HG03280 (cell line): ENCODE results near the gene CYP4F2.
"Not testable (repeated sequence)": the region's sequence is repeated elsewhere in the genome, so short reads cannot be mapped to it uniquely, and the experiment has no call there.

Source experiments
- ATAC-seq: cut with Tn5 transposase; IDR thresholded peaks from one replicate; pipeline ENCODE4 v1.9.1; 2021; ENCODE audit warnings: mild to moderate bottlenecking, moderate library complexity; ENCODE audit not compliant: unreplicated experiment

Gene CYP4F2

DNA sequence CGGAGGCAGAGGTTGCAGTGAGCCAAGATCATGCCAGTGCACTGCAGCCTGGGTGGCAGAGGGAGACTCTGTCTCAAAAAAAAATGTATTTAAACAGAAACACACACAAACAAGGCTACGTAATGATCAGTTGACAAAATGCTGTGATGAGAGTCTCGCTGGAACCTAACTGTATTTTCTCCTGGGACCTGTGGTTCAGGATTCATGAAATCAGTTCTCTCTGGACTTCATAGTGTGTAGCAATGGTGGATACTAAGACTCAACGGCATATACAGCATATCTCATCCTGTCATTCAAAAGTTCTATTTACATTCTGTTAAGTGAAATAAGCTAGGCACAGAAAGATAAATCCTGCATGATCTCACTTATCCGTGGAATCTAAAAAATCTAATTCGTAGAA is 37.4 kb downstream of the CYP4F2 start:
- ATAC-seq, result no peak

DNA sequence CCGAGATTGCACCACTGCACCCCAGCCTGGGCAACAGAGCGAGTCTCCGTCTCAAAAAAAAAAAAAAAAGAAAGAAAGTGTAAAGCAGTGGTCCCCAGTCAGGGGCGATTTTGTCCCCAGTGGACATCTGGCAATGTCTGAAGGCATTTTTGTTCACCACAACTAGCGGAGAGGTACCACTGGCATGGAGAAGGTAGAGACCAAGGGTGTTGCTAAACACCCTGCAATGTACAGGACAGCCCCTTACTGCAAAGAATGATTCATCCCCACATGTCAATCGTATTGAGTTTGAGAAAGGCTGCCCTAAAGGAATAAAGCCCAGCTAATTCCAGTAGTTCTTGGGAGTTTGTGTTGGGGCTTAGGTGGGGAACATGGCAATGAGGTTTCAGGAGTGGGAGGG is 38.7 kb downstream of the CYP4F2 start:
- ATAC-seq, result no peak

DNA sequence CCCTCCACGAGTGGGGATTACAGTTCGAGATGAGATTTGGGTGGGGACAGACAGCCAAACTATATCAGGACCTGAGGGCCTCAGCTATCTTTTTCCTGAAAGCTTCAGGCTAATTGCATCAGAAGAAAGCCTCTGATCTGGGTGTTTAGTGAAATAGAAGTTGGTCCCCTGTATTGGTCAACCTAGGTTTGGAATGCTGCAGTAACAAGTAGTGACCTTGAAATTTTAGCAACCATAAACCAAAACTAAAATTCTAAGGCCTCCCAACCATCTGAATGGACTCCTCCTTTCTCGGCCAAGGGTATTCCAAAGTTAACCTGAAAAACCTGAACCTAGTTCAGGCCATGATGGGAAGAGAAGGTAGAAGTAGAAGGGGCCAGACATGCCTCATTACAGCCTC is 47.5 kb downstream of the CYP4F2 start:
- ATAC-seq, result no peak

DNA sequence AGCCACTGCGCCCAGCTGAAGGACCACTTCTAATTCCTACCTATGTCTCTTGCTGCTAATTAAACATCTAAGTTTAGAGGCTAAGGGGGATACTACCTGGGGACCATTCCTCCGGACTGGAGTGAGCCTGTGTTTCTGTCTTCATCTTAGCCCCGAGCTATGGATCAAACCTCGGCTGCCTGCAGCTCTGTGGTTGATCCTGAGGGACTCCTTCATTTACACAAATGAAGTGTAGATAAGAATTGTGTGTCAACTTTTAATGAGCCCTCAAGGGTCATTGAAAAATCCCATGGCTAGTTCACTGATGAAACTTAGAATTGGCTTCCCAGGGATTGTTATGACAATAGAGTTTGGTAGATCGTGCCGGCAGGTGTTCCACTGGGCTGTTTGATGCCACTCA is 51.0 kb downstream of the CYP4F2 start:
- ATAC-seq, result no peak

DNA sequence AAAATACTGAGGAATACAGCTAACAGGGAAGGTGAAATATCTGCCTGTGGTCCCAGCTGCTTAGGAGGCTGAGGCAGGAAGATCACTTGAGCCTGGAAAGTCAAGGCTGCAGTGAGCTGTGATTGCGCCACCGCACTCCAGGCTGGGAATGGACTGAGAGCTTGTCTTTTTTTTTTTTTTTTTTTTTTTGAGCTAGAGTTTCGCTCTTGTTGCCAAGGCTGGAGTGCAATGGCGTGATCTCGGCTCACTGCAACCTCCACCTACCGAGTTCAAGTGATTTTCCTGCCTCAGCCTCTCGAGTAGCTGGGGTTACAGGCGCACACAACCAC is 54.0 kb downstream of the CYP4F2 start:
- not testable (repeated sequence) for ATAC-seq

DNA sequence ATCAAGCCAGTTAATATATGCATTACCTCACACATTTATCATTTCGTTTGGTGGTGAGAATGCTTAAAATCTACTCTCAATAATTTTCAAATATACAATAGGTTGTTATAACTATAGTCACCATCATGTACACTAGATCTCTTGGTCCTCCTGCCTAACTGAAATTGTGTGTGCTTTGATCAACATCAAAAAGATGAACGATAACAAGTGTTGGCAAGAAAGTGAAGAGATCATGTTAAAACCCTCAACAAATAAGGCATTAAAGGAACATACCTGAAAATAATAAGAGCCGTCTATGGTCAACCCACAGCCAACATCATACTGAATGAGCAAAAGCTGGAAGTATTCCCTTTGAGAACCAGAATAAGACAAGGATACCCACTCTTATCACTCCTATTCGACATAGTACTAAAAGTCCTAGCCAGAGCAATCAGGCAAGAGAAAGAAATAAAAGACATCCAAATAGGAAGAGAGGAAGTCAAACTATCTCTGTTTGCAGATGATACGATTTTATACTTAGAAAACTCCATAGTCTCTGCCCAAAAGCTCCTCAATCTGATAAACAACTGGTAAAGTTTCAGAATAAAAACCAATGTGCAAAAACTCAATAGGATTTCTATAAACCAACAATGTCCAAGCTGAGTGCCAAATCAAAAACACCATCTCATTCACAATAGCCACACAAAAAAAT is 54.5 kb downstream of the CYP4F2 start:
- ATAC-seq, result no peak

DNA sequence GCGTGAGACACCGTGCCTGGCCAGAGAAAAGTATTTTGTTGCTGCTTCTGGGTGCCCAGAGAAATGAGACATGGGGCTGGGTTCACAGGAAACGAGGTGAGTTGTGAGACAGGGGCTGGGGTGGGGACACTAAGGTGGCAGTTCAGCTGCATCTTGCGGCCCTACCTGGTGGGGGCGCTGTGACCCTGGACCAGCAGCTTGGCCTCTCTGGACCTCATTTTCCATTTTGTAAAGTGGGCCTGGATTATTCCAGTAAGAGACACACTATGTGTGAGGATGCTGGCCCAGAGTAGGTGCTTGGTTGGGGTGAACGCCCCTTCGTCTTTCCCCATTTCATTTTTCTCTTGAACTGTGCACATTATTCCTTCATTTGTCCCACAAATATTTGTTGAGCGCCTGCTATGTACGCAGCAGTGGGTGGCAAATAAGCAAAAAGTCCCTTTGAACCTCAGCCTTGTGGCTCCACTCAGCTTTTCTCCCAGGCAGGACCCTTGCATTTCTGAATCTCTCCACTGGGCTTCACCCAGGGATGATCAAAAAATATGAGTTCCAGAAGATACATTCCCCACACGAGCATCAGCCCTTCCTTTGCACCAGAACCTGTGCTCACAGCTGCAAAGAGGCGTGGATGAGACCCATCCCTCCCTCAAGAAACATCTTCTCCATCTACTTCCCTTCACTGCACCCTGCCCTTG is 55.9 kb downstream of the CYP4F2 start:
- ATAC-seq, result no peak

DNA sequence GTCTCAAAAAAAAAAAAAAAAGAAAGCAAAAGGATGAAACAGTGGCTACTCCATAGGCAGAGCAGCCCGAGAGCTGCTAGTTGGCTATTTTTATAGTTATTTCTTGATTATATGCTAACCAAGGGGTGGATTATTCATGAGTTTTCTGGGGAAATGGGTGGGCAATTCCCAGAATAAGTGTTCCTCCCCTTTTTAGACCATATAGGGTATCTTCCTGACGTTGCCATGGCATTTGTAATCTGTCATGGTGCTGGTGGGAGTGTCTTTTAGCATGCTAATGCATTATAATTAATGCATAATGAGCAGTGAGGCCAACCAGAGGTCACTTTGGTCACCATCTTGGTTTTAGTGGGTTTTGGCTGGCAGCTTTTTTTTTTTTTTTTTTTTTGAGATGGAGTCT is 57.0 kb downstream of the CYP4F2 start:
- no peak for ATAC-seq

DNA sequence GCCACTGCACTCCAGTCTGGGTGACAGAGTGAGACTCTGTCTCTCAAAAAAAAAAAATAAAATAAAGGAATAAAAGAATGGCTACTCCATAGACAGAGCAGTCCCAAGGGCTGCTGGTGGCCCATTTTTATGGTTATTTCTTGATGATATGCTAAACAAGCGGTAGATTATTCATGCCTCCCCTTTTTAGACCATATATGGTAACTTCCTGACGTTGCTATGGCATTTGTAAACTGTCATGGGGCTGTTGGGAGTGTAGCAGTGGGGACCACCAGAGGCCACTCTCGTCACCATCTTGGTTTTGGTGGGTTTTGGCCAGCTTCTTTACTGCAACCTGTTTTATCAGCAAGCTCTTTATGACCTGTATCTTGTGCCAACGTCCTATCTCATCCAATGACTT is 58.0 kb downstream of the CYP4F2 start:
- ATAC-seq, result not testable (repeated sequence)

DNA sequence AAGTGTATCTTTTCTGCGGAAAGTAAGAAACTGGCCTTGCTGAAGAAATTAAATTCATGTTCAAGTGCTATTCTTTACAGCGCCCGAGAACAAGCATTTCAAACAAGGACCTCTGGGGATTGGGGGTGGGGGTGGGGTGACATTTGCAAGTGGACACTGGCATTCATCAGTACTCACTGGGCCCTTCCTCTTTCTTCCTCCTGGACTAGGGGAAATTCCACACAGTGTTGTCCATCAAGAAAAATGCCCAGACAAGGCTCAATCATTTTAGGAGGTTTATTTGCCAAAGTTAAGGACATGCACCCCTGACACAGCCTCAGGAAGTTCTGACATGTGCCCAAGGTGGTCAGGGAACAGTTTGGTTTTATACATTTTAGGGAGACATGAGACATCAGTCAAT is 59.5 kb downstream of the CYP4F2 start:
- no peak for ATAC-seq

DNA sequence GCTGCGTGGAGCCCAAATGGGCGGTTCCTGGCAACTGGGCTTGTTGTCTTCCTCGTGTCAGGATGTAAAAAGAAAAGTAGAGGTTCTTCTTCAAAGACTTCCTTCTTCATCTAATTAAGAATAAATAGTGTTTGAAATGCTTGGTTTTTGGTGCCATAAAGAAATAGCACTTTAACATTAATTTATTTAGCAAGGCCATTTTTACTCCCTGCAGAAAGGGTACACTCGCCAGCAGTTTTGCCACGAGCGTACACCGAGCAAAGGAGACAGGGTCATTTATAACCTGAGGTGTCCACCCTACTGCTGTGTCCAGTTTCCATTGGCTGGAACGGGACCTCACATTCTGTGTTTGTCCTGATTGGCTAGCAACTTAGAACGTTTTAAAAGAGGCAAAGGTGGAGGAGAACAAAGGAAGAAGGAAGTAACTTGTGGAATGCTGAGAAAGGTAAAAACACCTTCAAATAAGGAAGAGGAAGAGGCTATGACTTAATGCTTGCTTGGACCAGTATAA is 60.6 kb downstream of the CYP4F2 start:
- ATAC-seq, result no peak

DNA sequence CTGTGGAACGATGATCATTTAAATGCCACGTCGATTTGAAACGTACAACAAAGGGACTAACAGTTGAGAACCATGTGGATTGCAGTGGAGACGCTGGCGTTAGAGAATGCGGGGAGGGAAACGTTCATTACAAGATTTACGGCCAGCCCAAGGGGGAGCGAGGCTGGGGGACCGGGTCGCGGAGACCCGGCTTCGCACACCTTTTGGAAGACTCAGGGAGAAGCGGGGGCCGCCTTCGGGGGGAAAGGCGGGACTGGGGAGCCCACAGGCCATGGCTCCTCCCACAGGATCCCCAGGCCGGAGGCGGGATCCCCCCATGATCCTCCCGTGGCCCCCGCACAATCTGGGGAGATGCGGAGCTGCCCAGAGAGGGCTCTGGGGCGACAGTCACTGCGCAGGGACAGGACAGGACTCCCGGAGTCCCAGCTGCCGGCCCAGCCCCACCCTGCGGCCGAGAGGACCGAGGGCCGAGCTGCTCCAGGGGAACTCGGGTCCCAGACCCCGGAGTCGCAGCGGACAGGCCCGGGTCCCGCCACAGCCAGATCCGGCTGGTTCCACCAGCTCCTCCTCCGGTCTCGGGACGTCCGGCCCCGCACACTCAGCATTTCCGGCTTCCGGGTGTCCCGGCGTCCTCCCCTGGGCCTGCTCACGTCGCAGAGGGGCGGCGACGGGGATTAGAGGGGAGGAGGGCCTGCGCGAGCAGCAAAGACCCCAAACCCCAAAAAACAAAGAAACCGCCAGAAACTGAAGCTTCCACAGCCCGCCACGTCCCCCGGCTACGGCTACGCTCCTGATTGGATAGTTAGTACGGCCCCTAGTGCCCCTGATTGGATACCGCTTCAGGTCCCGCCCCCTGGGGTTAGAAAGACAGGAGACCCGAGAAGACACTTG is 61.3 kb downstream of the CYP4F2 start:
- peak; percentile 93 for ATAC-seq

DNA sequence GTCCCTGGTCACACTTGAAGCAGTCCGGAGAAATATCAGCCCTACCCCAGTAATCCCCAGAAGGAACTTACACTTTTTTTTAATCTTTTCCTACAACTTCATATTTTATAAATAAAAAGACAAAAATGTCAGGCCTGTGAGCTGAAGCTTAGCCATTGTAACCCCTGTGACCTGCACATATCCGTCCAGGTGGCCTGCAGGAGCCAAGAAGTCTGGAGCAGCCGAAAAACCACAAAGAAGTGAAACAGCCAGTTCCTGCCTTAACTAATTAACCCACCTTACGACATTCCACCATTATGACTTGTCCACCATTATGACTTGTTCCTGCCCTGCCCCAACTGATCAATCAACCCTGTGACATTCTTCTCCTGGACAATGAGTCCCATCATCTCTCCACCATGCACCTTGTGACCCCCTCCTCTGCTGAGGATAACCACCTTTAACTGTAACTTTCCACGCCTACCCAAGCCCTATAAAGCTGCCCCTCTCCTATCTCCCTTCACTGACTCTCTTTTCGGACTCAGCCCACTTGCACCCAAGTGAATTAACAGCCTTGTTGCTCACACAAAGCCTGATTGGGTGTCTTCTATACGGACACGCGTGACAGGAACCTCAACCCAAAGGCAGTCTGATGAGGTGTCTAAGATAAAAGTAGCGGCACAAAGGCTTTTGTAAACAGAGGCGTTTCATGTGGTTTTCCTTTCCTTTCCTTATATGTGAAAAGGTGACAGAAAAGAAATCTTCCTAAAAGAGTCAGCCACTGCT is 62.1 kb downstream of the CYP4F2 start:
- not testable (repeated sequence) for ATAC-seq

DNA sequence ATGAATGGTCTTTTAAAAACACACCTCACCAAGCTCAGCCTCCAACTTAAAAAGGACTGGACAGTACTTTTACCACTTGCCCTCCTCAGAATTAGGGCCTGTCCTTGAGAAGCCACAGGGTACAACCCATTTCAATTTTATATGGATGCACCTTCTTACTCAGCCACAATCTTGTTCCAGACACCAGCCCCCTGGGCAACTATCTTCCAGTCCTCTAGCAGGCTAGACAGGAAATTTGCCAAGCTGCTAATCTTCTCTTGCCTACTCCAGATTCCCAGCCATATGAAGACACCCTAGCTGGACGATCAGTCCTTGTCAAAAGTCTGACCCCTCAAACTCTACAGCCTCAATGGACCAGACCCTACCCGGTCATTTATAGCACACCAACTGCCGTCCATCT is 63.6 kb downstream of the CYP4F2 start:
- ATAC-seq, result not testable (repeated sequence)

DNA sequence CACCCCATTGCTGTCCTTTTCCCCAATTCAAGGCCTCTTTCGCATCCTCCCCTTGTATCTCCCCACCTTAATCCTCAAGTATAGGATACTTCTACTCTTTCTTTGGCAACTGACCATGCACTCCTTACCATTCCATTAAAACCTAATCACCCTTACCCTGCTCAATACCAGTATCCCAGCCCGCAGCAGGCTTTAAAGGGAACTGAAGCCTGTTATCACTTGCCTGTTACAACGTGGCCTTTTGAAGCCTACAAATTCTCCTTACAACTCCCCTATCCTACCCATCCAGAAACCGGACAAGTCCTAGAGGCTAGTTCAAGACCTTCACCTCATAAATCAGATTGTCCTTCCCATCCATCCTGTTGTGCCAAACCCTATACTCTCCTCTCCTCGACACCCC is 66.2 kb downstream of the CYP4F2 start:
- no peak for ATAC-seq

DNA sequence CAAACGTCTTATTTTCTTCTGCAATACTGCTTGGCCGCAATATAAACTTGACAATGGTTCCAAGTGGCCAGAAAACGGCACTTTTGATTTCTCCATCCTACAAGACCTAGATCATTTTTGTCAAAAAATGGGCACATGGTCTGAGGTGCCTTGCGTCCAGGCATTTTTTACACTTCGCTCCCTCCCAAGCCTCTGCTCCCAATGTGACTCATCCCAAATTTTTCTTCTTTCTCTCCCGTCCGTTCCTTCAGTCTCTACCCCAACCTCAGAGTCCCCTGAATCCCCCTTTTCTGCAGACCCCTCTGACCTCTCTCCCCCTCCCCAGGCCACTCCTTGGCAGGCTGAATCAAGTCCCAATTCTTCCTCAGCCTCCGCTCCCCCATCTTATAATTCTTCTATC is 68.1 kb downstream of the CYP4F2 start:
- ATAC-seq, result no peak

DNA sequence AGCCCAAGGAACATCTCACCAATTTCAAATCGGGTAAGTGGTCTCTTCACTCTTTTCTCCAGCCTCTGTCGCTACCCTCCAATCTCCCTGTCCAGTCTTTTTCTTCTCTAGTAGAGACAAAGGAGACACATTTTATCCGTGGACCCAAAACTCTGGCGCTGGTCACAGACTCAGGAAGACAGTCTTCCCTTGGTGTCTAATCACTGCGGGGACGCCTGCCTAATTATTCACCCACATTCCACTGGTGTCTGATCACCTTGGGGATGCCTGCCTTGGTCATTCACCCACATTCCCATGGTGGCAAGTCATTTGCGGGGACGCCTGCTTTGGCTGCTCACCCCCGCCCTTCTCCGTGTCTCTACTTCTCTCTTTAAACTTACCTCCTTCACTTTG is 68.6 kb downstream of the CYP4F2 start:
- no peak for ATAC-seq

DNA sequence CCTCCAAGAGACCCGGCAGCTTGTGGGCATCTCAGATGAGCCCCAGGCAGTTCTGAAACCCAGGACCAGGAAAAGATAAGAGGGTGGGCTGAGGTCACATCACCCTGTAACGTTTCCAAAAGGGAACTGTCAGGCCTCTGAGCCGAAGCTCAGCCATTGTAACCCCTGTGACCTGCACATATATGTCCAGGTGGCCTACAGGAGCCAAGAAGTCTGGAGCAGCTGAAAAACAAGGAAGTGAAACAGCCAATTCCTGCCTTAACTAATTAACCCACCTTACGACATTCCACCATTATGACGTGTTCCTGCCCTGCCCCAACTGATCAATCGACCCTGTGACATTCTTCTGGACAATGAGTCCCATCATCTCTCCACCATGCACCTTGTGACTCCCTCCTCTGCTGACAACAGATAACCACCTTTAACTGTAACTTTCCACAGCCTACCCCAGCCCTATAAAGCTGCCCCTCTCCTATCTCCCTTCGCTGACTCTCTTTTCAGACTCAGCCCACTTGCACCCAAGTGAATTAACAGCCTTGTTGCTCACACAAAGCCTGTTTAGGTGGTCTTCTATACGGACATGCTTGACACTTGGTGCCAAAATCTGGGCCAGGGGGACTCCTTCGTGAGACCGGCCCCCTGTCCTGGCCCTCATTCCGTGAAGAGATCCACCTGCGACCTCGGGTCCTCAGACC is 69.1 kb downstream of the CYP4F2 start:
- not testable (repeated sequence) for ATAC-seq

DNA sequence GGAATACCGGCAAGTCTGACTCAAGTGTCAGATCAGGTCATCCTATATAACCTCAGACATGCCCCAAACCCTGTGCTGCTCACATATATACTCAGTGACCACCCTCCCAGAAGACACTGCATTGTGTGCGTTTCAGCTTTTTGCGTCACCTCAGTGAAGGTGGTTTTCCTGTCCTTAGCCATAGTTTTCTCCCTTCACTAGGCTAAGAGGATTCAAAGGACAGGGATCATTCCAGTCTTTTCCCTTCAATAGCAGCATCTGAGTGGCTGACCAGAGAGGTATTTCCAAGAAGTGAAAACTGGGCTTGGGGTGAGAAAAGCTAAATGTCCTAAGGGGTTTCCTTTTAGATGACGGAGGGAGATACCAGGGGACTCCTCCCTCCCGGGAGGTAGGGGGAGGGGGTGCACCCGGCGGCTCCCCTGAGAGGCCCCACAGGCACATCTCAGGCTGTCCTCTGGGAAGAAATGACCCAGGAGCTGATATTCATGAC is 69.7 kb downstream of the CYP4F2 start:
- no peak for ATAC-seq
